Measurements from ENCODE around the gene ONECUT3. TPM values are rescaled to one million over a fixed set of nuclear protein-coding genes. Genes with fewer than 3 reads are reported as not detected.
A peak's percentile ranks its signal among the peaks of the same experiment; 100 is the strongest.

The ONECUT3 gene
- total and polyA plus RNA-seq, 11 donors, result not detected

DNA sequence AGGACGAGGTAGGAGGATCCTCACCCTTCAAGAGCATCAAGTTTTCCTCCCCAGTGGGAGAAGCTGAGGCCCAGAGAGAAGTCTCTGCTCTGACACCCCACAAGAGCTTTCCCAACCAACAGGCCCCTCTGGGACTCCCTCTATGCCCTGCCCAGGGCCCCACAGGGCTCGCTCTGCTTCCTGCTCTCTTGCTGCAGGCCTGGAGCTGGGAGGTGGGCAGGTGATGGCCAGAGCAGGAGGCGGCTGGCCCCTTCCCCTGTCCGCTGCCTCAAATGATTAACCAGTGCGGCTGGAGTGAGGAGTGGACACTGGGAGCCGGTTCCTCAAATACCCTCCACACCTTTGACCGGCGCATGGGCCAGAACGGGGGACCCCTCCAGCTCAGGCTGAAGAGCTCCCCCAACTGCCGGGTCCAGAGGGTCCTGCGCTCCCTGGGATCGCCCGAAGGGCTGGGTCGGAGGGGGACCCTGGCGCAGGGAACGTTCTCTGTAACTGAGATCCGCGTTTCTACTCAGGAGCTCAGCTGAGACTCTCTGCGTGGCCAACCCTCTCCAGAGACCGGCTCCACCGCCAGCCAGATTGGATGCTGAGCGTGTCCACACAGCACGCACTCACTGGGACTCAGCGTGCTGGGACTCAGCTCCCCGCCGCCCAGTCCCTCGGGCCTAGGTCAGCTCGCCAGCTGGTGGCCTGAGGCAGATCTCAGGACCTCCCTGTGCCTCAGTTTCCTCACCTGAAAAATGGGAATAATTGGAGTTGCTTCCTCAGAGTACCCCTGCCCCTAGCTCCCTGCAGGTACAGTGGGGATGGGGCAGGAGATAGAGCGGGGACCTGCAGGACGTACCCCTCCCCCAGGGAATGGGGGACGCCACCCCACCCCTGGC lies 6.7 kb upstream of the ONECUT3 start:
- Histone ChIP-seq H3K9me3 (no peaks in the 10 kb centered on the region), H3K4me3 (no peak overlapping the region), H3K27ac (no peak overlapping the region), H3K4me1 (peaks cover 3 to 32% (median 15%) of the 10 kb centered on the region in 12 donors), H3K36me3 (no peaks in the 10 kb centered on the region), H3K27me3 (peaks cover 49 to 94% (median 83%) of the 10 kb centered on the region in 9 donors)
- intact Hi-C loops (cut with DNase I), result no loop called here
- DNase-seq, result no peak
- WGBS, 4 donors, result 2 to 5% (median 4%) methylated on average over 28 to 31 of the region's 31 CpGs
- no peak for ATAC-seq
- TF ChIP-seq POLR2A (IDR thresholded peaks at IDR 0.05) (no peak), CTCF (IDR thresholded peaks at IDR 0.05) (no peak)

- 4 to 8% (median 5%) methylated on average over 16 to 22 of the region's 22 CpGs for WGBS, 4 donors
- TF ChIP-seq POLR2A (IDR thresholded peaks at IDR 0.05), result no peak
- no peak for TF ChIP-seq CTCF (IDR thresholded peaks at IDR 0.05)
- Histone ChIP-seq H3K4me3 (no peak overlapping the region), H3K27me3 (peaks cover 56 to 95% (median 86%) of the 10 kb centered on the region in 9 donors), H3K27ac (no peak overlapping the region), H3K9me3 (no peaks in the 10 kb centered on the region), H3K4me1 (peaks cover 3 to 32% (median 15%) of the 10 kb centered on the region in 12 donors), H3K36me3 (no peaks in the 10 kb centered on the region)
- DNase-seq, result no peak
- no peak for ATAC-seq
- intact Hi-C loops (cut with DNase I), result no loop called here
These were observed 5.8 kb upstream of the ONECUT3 start for GRCh38 chr19:1747285-1748114.

- no peak for TF ChIP-seq CTCF (IDR thresholded peaks at IDR 0.05)
- no peak for TF ChIP-seq POLR2A (IDR thresholded peaks at IDR 0.05)
- H3K4me1 ChIP-seq, result peaks cover 3 to 36% (median 15%) of the 10 kb centered on the region in 12 donors
- peaks cover 60 to 95% (median 87%) of the 10 kb centered on the region in 9 donors for H3K27me3 ChIP-seq
- H3K4me3 ChIP-seq, result peak overlapping the region in 2 of 12 donors; percentile 2 to 17
- 1 to 2% (median 2%) methylated on average over 33 to 61 of the region's 61 CpGs for WGBS, 4 donors
- H3K36me3 ChIP-seq, result no peaks in the 10 kb centered on the region
- H3K9me3 ChIP-seq, result no peaks in the 10 kb centered on the region
- no peak overlapping the region for H3K27ac ChIP-seq
- no peak for ATAC-seq
- intact Hi-C loops (cut with DNase I), result no loop called here
- DNase-seq, result no peak
These were observed 5.0 kb upstream of the ONECUT3 start for GRCh38 chr19:1748115-1748872.

Data from heart left ventricle (tissue), 16 donors.